ENCODE data around the gene IFNGR2. TPM values are rescaled to one million over a fixed set of nuclear protein-coding genes. Genes with fewer than 3 reads are reported as not detected.
A peak's percentile ranks its signal among the peaks of the same experiment; 100 is the strongest.
"Not testable (repeated sequence)": the region's sequence is repeated elsewhere in the genome, so short reads cannot be mapped to it uniquely, and the experiment has no call there.

Gene IFNGR2
- total RNA-seq, 1 experiment from 2014 or later = 52.1 TPM

DNA sequence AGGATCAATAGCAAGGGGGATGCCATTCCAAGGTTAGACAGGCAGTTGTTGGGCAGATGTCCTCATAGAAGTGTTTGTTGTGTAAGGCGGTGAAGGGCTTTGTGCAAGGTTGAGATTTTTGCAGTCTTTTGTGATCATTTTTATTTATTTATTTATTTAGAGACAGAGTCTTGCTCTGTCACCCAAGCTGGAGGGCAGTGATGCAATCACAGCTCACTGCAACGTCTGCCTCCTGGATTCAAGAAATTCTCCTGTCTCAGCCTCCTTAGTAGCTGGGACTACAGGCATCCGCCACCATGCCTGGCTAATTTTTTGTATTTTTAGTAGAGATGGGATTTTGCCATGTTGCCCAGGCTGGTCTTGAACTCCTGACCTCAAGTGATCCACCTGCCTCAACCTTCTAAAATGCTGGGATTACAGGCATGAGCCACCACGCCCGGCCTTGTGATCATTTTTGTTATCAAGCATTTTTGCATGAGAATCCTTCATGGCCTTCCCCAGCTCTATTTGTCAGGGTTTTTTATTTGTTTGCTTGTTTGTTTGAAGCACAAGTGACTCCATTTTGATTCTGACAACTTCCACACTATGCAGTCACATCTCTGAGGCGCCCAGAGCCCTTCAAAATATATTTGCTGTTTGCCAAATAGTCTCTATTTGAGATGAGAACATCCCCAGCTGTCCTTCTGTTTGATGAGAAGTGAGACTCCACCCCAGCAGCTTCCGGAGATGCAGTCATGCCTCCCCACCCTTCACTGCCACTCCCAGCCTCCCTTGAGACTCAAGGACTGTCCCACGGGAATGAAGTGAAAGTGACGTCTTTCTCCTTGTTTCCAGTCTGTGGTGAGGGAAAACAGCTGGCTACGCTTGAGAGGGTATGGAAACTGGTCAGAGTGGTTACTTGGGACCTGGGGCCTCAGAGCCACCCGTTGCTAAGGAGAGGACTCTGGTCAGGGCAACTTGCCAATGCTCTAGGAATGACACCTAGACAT, 38.6 kb downstream of the IFNGR2 start:
- DNase-seq = peak; percentile 73
- 0 out of 2 replicates have a peak, but pooled peaks cover 3% of the 10 kb centered on the region for H3K79me2 ChIP-seq (ENCODE audit: low read length)
- H3K36me3 ChIP-seq (ENCODE audit: insufficient read depth, low read length) = peaks cover 9% of the 10 kb centered on the region
- H3K27me3 ChIP-seq (ENCODE audit: low read length) = no peaks in the 10 kb centered on the region
- peak overlapping the region; percentile 2 for H3K4me2 ChIP-seq (ENCODE audit: low read depth, low read length, poor library complexity, severe bottlenecking)
- no peak overlapping the region for H2AFZ ChIP-seq (ENCODE audit: low read length)
- H3K9me2 ChIP-seq (replicated peaks; ENCODE audit: insufficient read depth, low read length) = no peaks in the 10 kb centered on the region
- peaks cover 29% of the 10 kb centered on the region for H3K4me1 ChIP-seq (ENCODE audit: low read length)
- H3K4me3 ChIP-seq (ENCODE audit: low read length) = no peak overlapping the region
- H3K27ac ChIP-seq (ENCODE audit: low read length) = peak overlapping the region; percentile 72
- H3K9me3 ChIP-seq (ENCODE audit: low read length) = no peaks in the 10 kb centered on the region
- H4K20me1 ChIP-seq (ENCODE audit: insufficient read depth, low read depth, low read length) = no peaks in the 10 kb centered on the region
- H3K9ac ChIP-seq (ENCODE audit: low read length) = no peak overlapping the region

DNA sequence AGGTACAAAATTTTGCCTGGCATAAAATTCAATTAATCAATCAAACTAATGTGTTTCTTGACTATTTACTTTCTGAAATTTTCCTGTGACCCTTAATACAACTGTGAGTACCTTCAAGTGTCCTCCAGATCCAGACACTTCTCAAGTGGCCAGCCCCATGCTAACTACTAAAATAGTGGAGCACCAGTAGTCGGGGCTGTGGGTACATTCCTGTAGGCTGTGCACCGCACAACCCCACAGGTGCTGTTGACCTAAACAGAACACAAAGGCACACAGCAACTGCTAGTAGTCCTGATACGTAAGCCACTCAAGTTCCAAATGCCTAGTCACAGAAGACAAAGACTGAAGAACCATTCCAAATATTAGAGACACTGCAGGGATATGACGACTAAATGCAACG, 40.0 kb downstream of the IFNGR2 start:
- no peak overlapping the region for H3K4me3 ChIP-seq (ENCODE audit: low read length)
- H3K9me2 ChIP-seq (replicated peaks; ENCODE audit: insufficient read depth, low read length) = no peaks in the 10 kb centered on the region
- no peaks in the 10 kb centered on the region for H4K20me1 ChIP-seq (ENCODE audit: insufficient read depth, low read depth, low read length)
- H3K79me2 ChIP-seq (ENCODE audit: low read length) = no peaks in the 10 kb centered on the region
- no peak for DNase-seq
- peak overlapping the region; percentile 52 for H3K27ac ChIP-seq (ENCODE audit: low read length)
- H3K27me3 ChIP-seq (ENCODE audit: low read length) = no peaks in the 10 kb centered on the region
- H3K4me1 ChIP-seq (ENCODE audit: low read length) = peaks cover 20% of the 10 kb centered on the region
- no peaks in the 10 kb centered on the region for H3K36me3 ChIP-seq (ENCODE audit: insufficient read depth, low read length)
- H3K9ac ChIP-seq (ENCODE audit: low read length) = no peak overlapping the region
- no peak overlapping the region for H3K4me2 ChIP-seq (ENCODE audit: low read depth, low read length, poor library complexity, severe bottlenecking)
- H2AFZ ChIP-seq (ENCODE audit: low read length) = no peak overlapping the region
- no peaks in the 10 kb centered on the region for H3K9me3 ChIP-seq (ENCODE audit: low read length)

DNA sequence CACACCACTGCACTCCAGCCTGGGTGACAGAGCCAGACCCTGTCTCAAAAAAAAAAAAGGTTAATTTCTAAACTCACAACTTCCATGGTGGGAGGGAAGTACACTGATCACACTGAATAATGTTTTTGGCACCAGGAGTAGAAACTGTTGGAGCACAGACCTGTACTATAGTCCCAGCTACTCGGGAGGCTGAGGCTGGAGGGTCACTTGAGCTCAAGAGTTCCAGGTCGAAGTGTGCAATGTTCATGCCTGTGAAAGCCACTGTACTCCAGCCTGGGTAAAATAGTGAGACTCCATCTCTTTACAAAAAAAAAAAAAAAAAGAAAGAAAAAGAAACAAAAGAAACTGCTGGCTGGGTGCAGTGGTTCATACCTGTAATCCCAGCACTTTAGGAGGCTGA, 41.3 kb downstream of the IFNGR2 start:
- H3K27me3 ChIP-seq (ENCODE audit: low read length) = no peaks in the 10 kb centered on the region
- no peak overlapping the region for H2AFZ ChIP-seq (ENCODE audit: low read length)
- H3K9me2 ChIP-seq (replicated peaks; ENCODE audit: insufficient read depth, low read length) = no peaks in the 10 kb centered on the region
- no peaks in the 10 kb centered on the region for H3K36me3 ChIP-seq (ENCODE audit: insufficient read depth, low read length)
- DNase-seq = no peak
- H4K20me1 ChIP-seq (ENCODE audit: insufficient read depth, low read depth, low read length) = no peaks in the 10 kb centered on the region
- no peak overlapping the region for H3K4me3 ChIP-seq (ENCODE audit: low read length)
- H3K27ac ChIP-seq (ENCODE audit: low read length) = no peak overlapping the region; the same call in 1 of the 2 replicates
- H3K4me2 ChIP-seq (ENCODE audit: low read depth, low read length, poor library complexity, severe bottlenecking) = no peak overlapping the region
- no peaks in the 10 kb centered on the region for H3K9me3 ChIP-seq (ENCODE audit: low read length)
- peaks cover 20% of the 10 kb centered on the region for H3K4me1 ChIP-seq (ENCODE audit: low read length)
- no peak overlapping the region for H3K9ac ChIP-seq (ENCODE audit: low read length)
- no peaks in the 10 kb centered on the region for H3K79me2 ChIP-seq (ENCODE audit: low read length)

DNA sequence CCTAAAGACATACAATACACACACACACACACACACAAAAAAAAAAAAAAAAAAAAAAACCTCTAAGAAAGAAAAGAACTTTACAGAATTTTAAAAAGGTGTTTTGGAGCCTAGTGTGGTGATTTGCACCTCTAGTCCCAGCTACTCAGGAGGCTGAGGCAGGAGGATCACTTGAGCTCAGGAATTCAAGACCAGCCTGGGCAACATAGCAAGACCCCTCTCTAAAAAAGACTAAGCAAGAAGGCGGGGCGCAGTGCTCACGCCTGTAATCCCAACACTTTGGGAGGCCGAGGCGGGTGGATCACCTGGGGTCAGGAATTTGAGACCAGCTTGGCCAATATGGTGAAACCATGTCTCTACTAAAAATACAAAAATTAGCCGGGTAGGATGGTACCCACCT, 43.4 kb downstream of the IFNGR2 start:
- H4K20me1 ChIP-seq (ENCODE audit: insufficient read depth, low read depth, low read length); H3K79me2 ChIP-seq (ENCODE audit: low read length); H3K9ac ChIP-seq (ENCODE audit: low read length); H3K9me2 ChIP-seq (replicated peaks; ENCODE audit: insufficient read depth, low read length); H3K27me3 ChIP-seq (ENCODE audit: low read length); H3K4me3 ChIP-seq (ENCODE audit: low read length); H2AFZ ChIP-seq (ENCODE audit: low read length); H3K9me3 ChIP-seq (ENCODE audit: low read length); H3K27ac ChIP-seq (ENCODE audit: low read length); H3K36me3 ChIP-seq (ENCODE audit: insufficient read depth, low read length); H3K4me2 ChIP-seq (ENCODE audit: low read depth, low read length, poor library complexity, severe bottlenecking); DNase-seq: not testable (repeated sequence)
- peaks cover 12% of the 10 kb centered on the region for H3K4me1 ChIP-seq (ENCODE audit: low read length)

DNA sequence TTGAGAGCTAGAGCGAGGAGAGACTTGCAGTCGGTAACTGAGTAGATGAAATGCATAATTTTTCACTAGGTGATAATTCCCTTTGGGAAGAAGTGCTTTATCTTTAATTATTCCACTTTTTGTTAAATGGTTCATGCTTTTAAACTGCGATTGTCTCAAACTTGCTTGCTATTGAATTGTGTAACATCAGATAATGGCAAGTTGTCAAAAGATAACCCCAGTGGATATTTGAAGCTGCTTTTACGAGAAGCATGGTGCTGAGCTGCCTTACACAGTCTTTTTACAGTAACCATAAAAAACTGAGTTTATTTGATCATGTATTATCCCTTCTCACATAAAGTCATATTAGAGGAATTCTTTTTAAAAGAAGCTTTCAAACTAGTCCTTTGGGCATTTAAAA, 46.4 kb downstream of the IFNGR2 start:
- no peak for DNase-seq
- Histone ChIP-seq H3K9me3 (ENCODE audit: low read length) (no peaks in the 10 kb centered on the region), H4K20me1 (ENCODE audit: insufficient read depth, low read depth, low read length) (no peaks in the 10 kb centered on the region), H2AFZ (ENCODE audit: low read length) (no peak overlapping the region), H3K27ac (ENCODE audit: low read length) (no peak overlapping the region), H3K27me3 (ENCODE audit: low read length) (no peaks in the 10 kb centered on the region), H3K9ac (ENCODE audit: low read length) (no peak overlapping the region), H3K4me3 (ENCODE audit: low read length) (no peak overlapping the region), H3K79me2 (ENCODE audit: low read length) (no peaks in the 10 kb centered on the region), H3K9me2 (replicated peaks; ENCODE audit: insufficient read depth, low read length) (no peaks in the 10 kb centered on the region), H3K4me1 (ENCODE audit: low read length) (peaks cover 4% of the 10 kb centered on the region; the same call in 1 of the 2 replicates), H3K36me3 (ENCODE audit: insufficient read depth, low read length) (no peaks in the 10 kb centered on the region; the same call in 1 of the 2 replicates), H3K4me2 (ENCODE audit: low read depth, low read length, poor library complexity, severe bottlenecking) (no peak overlapping the region)

DNA sequence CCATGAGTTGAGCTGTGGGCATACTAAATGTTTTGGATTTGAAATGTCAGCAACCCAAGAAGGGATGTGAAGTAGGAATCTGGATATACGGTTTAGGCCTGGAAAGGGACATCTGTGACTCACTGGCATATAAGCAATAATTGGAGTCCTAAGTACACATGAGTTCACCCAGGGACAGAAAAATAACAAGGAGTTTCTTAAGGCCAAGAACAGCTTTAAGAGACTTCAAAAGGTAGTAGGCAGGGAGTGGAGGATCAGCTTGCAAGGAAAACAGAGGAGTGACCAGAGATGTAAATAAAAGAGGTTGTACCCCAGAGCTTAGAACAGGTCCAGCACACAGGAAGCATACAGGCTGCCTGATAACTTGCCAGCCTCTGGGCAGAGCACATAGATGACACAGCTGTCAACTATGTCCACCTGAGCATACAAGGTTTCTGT, 48.4 kb downstream of the IFNGR2 start:
- DNase-seq = no peak
- Histone ChIP-seq H3K9me3 (ENCODE audit: low read length) (no peaks in the 10 kb centered on the region), H3K36me3 (ENCODE audit: insufficient read depth, low read length) (peaks cover 4% of the 10 kb centered on the region; the same call in 1 of the 2 replicates), H3K9ac (ENCODE audit: low read length) (no peak overlapping the region), H3K27me3 (ENCODE audit: low read length) (no peaks in the 10 kb centered on the region), H3K9me2 (replicated peaks; ENCODE audit: insufficient read depth, low read length) (no peaks in the 10 kb centered on the region), H3K4me2 (ENCODE audit: low read depth, low read length, poor library complexity, severe bottlenecking) (no peak overlapping the region), H3K79me2 (ENCODE audit: low read length) (no peaks in the 10 kb centered on the region), H3K27ac (ENCODE audit: low read length) (no peak overlapping the region), H4K20me1 (ENCODE audit: insufficient read depth, low read depth, low read length) (no peaks in the 10 kb centered on the region), H3K4me1 (ENCODE audit: low read length) (no peaks in the 10 kb centered on the region), H3K4me3 (ENCODE audit: low read length) (no peak overlapping the region), H2AFZ (ENCODE audit: low read length) (no peak overlapping the region)

DNA sequence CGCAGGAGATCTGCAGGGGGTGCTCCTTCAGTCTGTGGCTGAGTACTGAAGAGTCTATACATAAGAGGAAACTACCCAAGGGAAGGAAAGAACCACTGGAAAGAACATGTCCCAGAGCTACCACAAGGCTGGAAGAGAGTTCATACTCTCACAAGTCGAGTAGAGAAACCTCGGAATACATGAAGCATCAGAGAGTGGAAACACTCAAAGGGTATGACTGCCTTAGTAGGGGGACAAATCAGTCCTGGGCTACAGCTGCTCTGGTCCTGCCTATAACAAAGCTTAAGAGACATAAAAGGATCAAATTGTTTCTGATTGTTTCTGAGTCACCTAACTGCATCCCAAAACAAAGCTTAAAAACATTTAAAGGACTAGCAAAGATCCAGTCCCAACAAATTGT, 49.1 kb downstream of the IFNGR2 start:
- Histone ChIP-seq H3K4me2 (ENCODE audit: low read depth, low read length, poor library complexity, severe bottlenecking) (no peak overlapping the region), H3K36me3 (ENCODE audit: insufficient read depth, low read length) (peaks cover 4% of the 10 kb centered on the region; the same call in 1 of the 2 replicates), H3K9me3 (ENCODE audit: low read length) (no peaks in the 10 kb centered on the region), H3K79me2 (ENCODE audit: low read length) (no peaks in the 10 kb centered on the region), H3K9ac (ENCODE audit: low read length) (no peak overlapping the region), H3K4me1 (ENCODE audit: low read length) (no peaks in the 10 kb centered on the region), H3K9me2 (replicated peaks; ENCODE audit: insufficient read depth, low read length) (no peaks in the 10 kb centered on the region), H3K27me3 (ENCODE audit: low read length) (no peaks in the 10 kb centered on the region), H3K4me3 (ENCODE audit: low read length) (no peak overlapping the region), H3K27ac (ENCODE audit: low read length) (no peak overlapping the region), H4K20me1 (ENCODE audit: insufficient read depth, low read depth, low read length) (no peaks in the 10 kb centered on the region), H2AFZ (ENCODE audit: low read length) (no peak overlapping the region)
- DNase-seq = no peak

DNA sequence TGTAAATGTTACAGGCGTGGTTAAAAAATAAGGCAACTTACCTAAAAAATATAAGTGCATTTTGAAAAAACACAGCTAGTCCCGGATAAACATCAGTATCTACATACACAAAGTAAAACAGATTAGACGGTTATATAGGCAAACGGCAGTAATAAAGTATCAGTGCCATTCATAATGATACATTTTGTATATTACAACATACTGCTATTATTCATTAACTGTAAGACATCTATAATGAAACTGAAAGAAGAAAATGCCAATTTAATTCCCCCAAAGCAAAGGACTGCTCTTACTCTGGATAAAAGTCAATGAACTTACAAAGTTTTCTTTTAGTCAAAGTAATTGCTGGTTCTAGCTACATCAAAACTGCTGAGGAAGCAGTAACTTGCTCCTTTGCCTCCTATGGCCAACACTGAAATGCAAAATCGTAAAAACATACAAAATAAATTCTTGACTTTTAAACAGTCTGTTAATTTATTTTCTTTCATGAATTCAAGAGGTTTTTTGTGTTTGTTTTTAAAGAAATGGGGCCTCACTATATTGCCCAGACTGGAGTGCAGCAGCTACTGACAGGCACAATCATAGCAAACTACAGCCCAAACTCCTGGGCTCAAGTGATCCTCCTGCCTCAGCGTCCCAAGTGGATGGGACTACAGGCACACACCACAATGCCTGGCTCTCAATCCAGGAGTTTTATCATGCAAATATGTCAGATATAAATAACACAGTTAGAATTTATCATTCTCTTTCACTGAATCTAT, 52.7 kb downstream of the IFNGR2 start:
- Histone ChIP-seq H3K4me2 (ENCODE audit: low read depth, low read length, poor library complexity, severe bottlenecking) (no peak overlapping the region), H3K27me3 (ENCODE audit: low read length) (no peaks in the 10 kb centered on the region), H3K9me2 (replicated peaks; ENCODE audit: insufficient read depth, low read length) (no peaks in the 10 kb centered on the region), H4K20me1 (ENCODE audit: insufficient read depth, low read depth, low read length) (no peaks in the 10 kb centered on the region), H3K36me3 (ENCODE audit: insufficient read depth, low read length) (peaks cover 15% of the 10 kb centered on the region; the same call in 1 of the 2 replicates), H3K9ac (ENCODE audit: low read length) (no peak overlapping the region), H3K27ac (ENCODE audit: low read length) (no peak overlapping the region), H3K79me2 (ENCODE audit: low read length) (no peaks in the 10 kb centered on the region), H2AFZ (ENCODE audit: low read length) (no peak overlapping the region), H3K4me3 (ENCODE audit: low read length) (no peak overlapping the region), H3K4me1 (ENCODE audit: low read length) (no peaks in the 10 kb centered on the region), H3K9me3 (ENCODE audit: low read length) (no peaks in the 10 kb centered on the region)
- no peak for DNase-seq
